Heart left ventricle (tissue), 16 donors: ENCODE results near the gene CRB1. TPM values are rescaled to one million over a fixed set of nuclear protein-coding genes. Genes with fewer than 3 reads are reported as not detected.

Experiments
- ATAC-seq, 4 donors: fragments of 200-7000 bp; cut with Tn5 transposase; one replicate each; pipeline ENCODE4 v1.9.1; 2020 to 2022; ENCODE audit warnings: moderate library complexity in 4 of 4, mild to moderate bottlenecking in 3 of 4, moderate number of reproducible peaks in 1 of 4
- DNase-seq, 5 donors: peaks; one replicate each; pipeline ENCODE4 v3.0.0-alpha.2; 2020
- H3K27ac ChIP-seq, 12 donors: fragments of 200-600 bp; sonication (generic) in 4 of 12; one replicate each; pipeline versions ENCODE4 v1.5.0 to v1.8.0; 2016 to 2022; ENCODE audit warnings: mild to moderate bottlenecking in 2 of 12
- H3K27me3 ChIP-seq, 9 donors: fragments of 200-600 bp; sonication (generic) in 2 of 9; one replicate each; pipeline versions ENCODE4 v1.5.1 to v1.8.0; 2016 to 2022; ENCODE audit warnings: mild to moderate bottlenecking in 3 of 9
- H3K36me3 ChIP-seq, 9 donors: fragments of 200-600 bp; sonication (generic) in 2 of 9; one replicate each; pipeline versions ENCODE4 v1.5.0 to v1.8.0; 2018 to 2022; ENCODE audit warnings: mild to moderate bottlenecking in 2 of 9
- H3K4me1 ChIP-seq, 12 donors: fragments of 200-600 bp; sonication (generic) in 4 of 12; one replicate each; pipeline versions ENCODE4 v1.5.0 to v1.8.0; 2016 to 2022; ENCODE audit warnings: mild to moderate bottlenecking in 3 of 12
- H3K4me3 ChIP-seq, 12 donors: fragments of 200-600 bp; sonication (generic) in 4 of 12; one replicate each; pipeline versions ENCODE4 v1.5.0 to v1.8.0; 2017 to 2022; ENCODE audit warnings: mild to moderate bottlenecking in 9 of 12, moderate library complexity in 4 of 12
- H3K9me3 ChIP-seq, 12 donors: fragments of 200-600 bp; sonication (generic) in 4 of 12; one replicate each; pipeline versions ENCODE4 v1.5.0 to v1.8.0; 2016 to 2022; ENCODE audit warnings: mild to moderate bottlenecking in 1 of 12
- POLR2A ChIP-seq, 2 donors: fragments of 450-650 bp; IDR thresholded peaks; one replicate each; pipeline ENCODE4 v1.6.1; 2017; ENCODE audit warnings: antibody characterized with exemption in 2 of 2, mild to moderate bottlenecking in 2 of 2, moderate library complexity in 2 of 2
- WGBS, 4 donors: extraction: QIAGEN DNeasy Blood & Tissue Kit in 2 of 4; methylation state at CpG; one replicate each; pipeline versions ENCODE4 v1.1.5 to v1.1.7; 2013 to 2018; 5-methylcytosine and 5-hydroxymethylcytosine counted together
- intact Hi-C, 10 donors: fragments of 100-400 bp; cut with DNase I; formaldehyde crosslinking; loops; one replicate each; pipeline versions ENCODE4 v1.11.1 to v1.14.2; 2022
- polyA plus RNA-seq, 2 donors: library from polyadenylated mRNA; stranded (reverse); fragments of 200-250 nt; gene quantifications; one replicate each; pipeline ENCODE4 v1.2.3, GENCODE V29; 2013
- total RNA-seq, 9 donors: library from RNA; depleted of rRNA in 2 of 9; stranded (reverse); fragments of >200 nt in 2 of 9; fragmentation: NEBNext Ultra II Directional in 3 of 9; extraction: Animal tissue kit (Norgen Biotek cat#: 25700) in 3 of 9; gene quantifications; one replicate each; pipeline versions ENCODE4 v1.1.0 to v1.2.4, GENCODE V29; 2016 to 2023
- TF ChIP-seq, protein P1 (sequence below), 12 donors: fragments of 200-600 bp; sonication (generic) in 4 of 12; IDR thresholded peaks; one replicate each; pipeline versions ENCODE4 v1.5.0 to v1.8.0; 2018 to 2022; ENCODE audit warnings: antibody characterized with exemption in 12 of 12, mild to moderate bottlenecking in 5 of 12
- donor health status: ischemic (EF 13 %, LVEDD 7.1; RV severe dilation, severe dysfunction).
- donor health status: healthy with polysubstance abuse.
- donor health status: DM: no; HTN: yes; CAD: no.
- donor health status: DM: no; HTN: no; CAD: no.
- donor health status: ischemic (EF 25% LVEDD 6.9; RV normal size, moderate dysfunction).
- donor health status: ischemic (EF 25% LVEDD 5.7; RV mildly dilated, moderate dysfunction).
- donor health status: healthy.
- donor health status: DM: yes; HTN: yes; CAD: no.
- donor health status: ischemic (EF 35%, LVEDD 5.7; RV mildly dilated, moderate dysfunction).
- donor health status: nonischemic (EF 11% LVEDD 7.7; RV severe dilation, severe dysfunction).
- donor health status: DM: yes; HTN: yes; CAD: no.
- donor health status: PGD.
- donor health status: ischemic (EF 29% LVEDD 5.4; RV normal size, mild dysfunction).
- donor health status: nonischemic (EF 23%, LVEDD 6.1; RV moderate dilation, normal function).

Gene CRB1
- total and polyA plus RNA-seq, 11 donors = 0.06 to 0.56 (median 0.29) TPM; not detected in 2

DNA sequence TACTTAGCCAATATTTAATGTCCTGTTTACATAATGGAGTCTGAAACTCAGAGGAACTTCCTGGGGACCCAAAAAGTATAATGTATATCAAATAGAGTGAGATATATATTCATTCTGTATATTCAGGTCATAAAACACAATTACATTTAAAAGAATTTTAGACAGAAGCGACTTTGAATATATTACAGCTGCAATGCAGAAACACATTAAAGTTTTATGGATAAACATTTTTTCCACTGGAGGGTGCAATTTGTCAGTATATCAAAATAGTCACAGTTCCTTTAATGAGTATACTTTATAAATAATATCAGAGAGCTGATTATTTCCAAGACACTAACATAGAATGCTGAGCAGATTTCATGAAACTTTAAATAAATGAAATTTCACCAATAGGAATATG lies 43.9 kb upstream of the CRB1 start:
- Histone ChIP-seq H3K9me3 (no peaks in the 10 kb centered on the region), H3K27me3 (no peaks in the 10 kb centered on the region), H3K27ac (no peak overlapping the region), H3K36me3 (no peaks in the 10 kb centered on the region), H3K4me1 (no peaks in the 10 kb centered on the region), H3K4me3 (no peak overlapping the region)
- no peak for DNase-seq
- TF ChIP-seq, protein P1, sequence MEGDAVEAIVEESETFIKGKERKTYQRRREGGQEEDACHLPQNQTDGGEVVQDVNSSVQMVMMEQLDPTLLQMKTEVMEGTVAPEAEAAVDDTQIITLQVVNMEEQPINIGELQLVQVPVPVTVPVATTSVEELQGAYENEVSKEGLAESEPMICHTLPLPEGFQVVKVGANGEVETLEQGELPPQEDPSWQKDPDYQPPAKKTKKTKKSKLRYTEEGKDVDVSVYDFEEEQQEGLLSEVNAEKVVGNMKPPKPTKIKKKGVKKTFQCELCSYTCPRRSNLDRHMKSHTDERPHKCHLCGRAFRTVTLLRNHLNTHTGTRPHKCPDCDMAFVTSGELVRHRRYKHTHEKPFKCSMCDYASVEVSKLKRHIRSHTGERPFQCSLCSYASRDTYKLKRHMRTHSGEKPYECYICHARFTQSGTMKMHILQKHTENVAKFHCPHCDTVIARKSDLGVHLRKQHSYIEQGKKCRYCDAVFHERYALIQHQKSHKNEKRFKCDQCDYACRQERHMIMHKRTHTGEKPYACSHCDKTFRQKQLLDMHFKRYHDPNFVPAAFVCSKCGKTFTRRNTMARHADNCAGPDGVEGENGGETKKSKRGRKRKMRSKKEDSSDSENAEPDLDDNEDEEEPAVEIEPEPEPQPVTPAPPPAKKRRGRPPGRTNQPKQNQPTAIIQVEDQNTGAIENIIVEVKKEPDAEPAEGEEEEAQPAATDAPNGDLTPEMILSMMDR (IDR thresholded peaks at IDR 0.05) = peak in 10 of 12 donors; percentile 9 to 42 (median 24)
- TF ChIP-seq POLR2A (IDR thresholded peaks at IDR 0.05) = no peak
- ATAC-seq = no peak
- WGBS, 4 donors = 64 to 88% (median 72%) methylated on average over 1 of the region's 1 CpG
- intact Hi-C loops = loop anchor here in 4 of 10 donors (5.0 to 10.0 kb wide), 2 partner anchors 131 to 133 kb away; no protein-coding TSS in a partner anchor

DNA sequence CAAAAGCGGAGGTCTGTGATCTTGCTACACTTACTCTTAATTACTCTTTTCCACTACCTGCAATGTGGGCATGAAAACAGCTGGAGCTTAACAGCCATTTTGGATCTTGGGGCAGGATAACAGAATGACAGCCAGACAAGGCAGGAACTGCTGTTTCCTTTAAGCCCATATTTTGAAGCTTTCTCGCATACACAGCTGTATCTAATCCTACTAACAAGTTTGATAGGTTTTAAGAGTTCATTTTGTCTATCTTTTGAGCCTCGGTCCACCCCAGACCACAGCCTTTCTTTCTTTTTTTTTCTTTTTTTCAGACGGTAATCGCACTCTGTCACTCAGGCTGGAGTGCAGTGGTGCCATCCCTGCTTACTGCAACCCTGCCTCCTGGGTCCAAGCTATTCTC lies 42.4 kb upstream of the CRB1 start:
- no peak for ATAC-seq
- DNase-seq = no peak
- no peaks in the 10 kb centered on the region for H3K9me3 ChIP-seq
- H3K27me3 ChIP-seq = no peaks in the 10 kb centered on the region
- no peak overlapping the region for H3K27ac ChIP-seq
- H3K36me3 ChIP-seq = no peaks in the 10 kb centered on the region
- WGBS, 4 donors = 66 to 78% (median 73%) methylated on average over 5 of the region's 5 CpGs
- no peak overlapping the region for H3K4me3 ChIP-seq
- no peak for TF ChIP-seq POLR2A (IDR thresholded peaks at IDR 0.05)
- intact Hi-C loops = loop anchor here in 3 of 10 donors (10.0 kb wide), 1 partner anchor 129 kb away; no protein-coding TSS in a partner anchor
- H3K4me1 ChIP-seq = no peaks in the 10 kb centered on the region

DNA sequence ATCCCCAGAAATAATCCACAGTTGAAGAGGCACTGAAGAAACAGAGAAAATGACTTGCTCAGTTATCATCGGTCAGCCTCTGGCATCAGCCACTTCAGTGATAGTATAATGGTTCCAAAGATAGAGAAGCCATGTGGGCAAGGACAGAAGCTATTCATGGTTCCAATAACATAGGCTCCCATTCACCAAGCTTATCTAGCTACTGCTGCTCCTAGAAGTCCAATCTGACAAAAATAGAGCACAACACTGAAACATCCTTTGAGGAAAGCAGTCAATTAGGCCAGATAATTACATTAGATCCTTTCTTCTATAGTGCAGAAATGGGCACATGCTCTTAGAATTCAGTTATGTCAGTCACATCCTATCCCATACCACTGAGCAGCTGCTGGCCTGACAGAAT lies 33.5 kb upstream of the CRB1 start:
- DNase-seq (no peak), ATAC-seq (peak in 1 of 4 donors; percentile 85)
- no peaks in the 10 kb centered on the region for H3K36me3 ChIP-seq
- intact Hi-C loops = no loop called here
- no peak overlapping the region for H3K27ac ChIP-seq
- H3K4me1 ChIP-seq = peaks cover 0 to 4% (median 0%) of the 10 kb centered on the region in 12 donors
- H3K9me3 ChIP-seq = no peaks in the 10 kb centered on the region
- H3K4me3 ChIP-seq = no peak overlapping the region
- TF ChIP-seq POLR2A (IDR thresholded peaks at IDR 0.05) = no peak
- TF ChIP-seq, protein P1 (IDR thresholded peaks at IDR 0.05) = no peak
- no peaks in the 10 kb centered on the region for H3K27me3 ChIP-seq
- 28 to 34% (median 31%) methylated on average over 1 of the region's 1 CpG for WGBS, 4 donors

DNA sequence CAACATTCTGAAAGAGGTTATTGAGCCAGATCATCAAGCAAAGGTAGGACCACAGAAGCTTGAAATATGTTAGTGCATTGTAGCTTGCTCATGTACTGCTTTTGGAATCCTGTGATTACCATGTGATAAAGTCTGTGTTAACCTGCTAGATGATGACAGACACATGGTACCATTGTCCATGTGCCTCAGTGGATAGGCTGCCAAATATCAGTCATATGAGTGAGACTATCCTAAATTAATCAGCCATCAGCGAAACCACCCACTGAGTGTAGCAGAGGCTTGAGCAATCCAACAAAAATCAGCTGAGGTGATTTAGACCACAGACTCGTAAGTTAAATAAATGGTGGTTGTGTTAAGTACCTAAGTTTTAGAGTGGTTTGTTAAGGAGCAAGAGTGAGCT lies 32.7 kb upstream of the CRB1 start:
- peaks cover 0 to 4% (median 0%) of the 10 kb centered on the region in 12 donors for H3K4me1 ChIP-seq
- no peaks in the 10 kb centered on the region for H3K36me3 ChIP-seq
- H3K27me3 ChIP-seq = no peaks in the 10 kb centered on the region
- intact Hi-C loops = no loop called here
- H3K27ac ChIP-seq = no peak overlapping the region
- DNase-seq (no peak), ATAC-seq (no peak)
- H3K4me3 ChIP-seq = no peak overlapping the region
- WGBS, 4 donors = 76 to 81% (median 80%) methylated on average over 2 of the region's 2 CpGs
- no peak for TF ChIP-seq POLR2A (IDR thresholded peaks at IDR 0.05)
- TF ChIP-seq, protein P1 (IDR thresholded peaks at IDR 0.05) = no peak
- H3K9me3 ChIP-seq = no peaks in the 10 kb centered on the region

DNA sequence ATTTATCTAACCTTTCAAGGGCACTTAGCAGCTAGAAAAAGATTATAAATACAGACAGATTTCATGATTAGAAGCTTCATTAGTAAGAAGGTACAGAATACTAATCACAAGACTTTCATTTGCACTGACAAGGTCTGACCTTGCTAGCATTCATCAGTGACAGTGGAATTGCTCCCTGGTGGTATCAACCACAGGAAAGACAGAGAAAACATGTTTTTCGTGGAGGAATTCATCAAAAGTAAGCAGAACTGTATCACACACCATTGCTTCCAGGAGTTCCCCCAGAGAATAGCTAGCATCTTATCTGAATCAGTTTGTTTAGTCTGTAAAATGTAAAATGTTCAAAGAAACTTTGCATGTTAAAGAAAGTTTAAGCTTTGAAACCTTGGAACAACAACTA lies 20.6 kb upstream of the CRB1 start:
- no peak overlapping the region for H3K27ac ChIP-seq
- no peaks in the 10 kb centered on the region for H3K36me3 ChIP-seq
- H3K4me1 ChIP-seq = no peaks in the 10 kb centered on the region
- H3K27me3 ChIP-seq = no peaks in the 10 kb centered on the region
- DNase-seq = no peak
- no peak for TF ChIP-seq POLR2A (IDR thresholded peaks at IDR 0.05)
- TF ChIP-seq, protein P1 (IDR thresholded peaks at IDR 0.05) = no peak
- H3K4me3 ChIP-seq = no peak overlapping the region
- ATAC-seq = no peak
- WGBS, 4 donors = 35 to 41% (median 38%) methylated on average over 1 of the region's 1 CpG
- intact Hi-C loops = loop anchor here in 1 of 10 donors (10.0 kb wide), 1 partner anchor 47 kb away; no protein-coding TSS in a partner anchor
- H3K9me3 ChIP-seq = peaks cover 0 to 10% (median 0%) of the 10 kb centered on the region in 12 donors
